ENCODE measurements around the gene DPRX. TPM values are rescaled to one million over a fixed set of nuclear protein-coding genes. Genes with fewer than 3 reads are reported as not detected.

DPRX gene
- total and polyA plus RNA-seq, 2 of the 13 experiments (the other 11 are each of a cell fraction or from before 2014, with no cell fraction given), result not detected

- Histone ChIP-seq H3K79me2 (ENCODE audit: insufficient read depth, low read length) (no peaks in the 10 kb centered on the region), H4K20me1 (ENCODE audit: insufficient read depth, low read length) (no peaks in the 10 kb centered on the region), H3K9me3 (ENCODE audit: low read length) (peaks cover 24% of the 10 kb centered on the region), H3K4me3 (replicated peaks in 1 of 3; ENCODE audit: insufficient read depth in 1 of 3, low read depth in 2 of 3, low read length in 3 of 3) (no peak overlapping the region), H2AFZ (ENCODE audit: low read length) (no peak overlapping the region), H3K4me2 (ENCODE audit: low read depth, low read length) (no peak overlapping the region), H3K9ac (ENCODE audit: insufficient read depth, low read depth, low read length) (no peak overlapping the region), H3K4me1 (ENCODE audit: insufficient read depth, low read length) (peaks cover 11% of the 10 kb centered on the region), H3K27me3 (ENCODE audit: control insufficient read depth in 1 of 2, insufficient read depth in 2 of 2, low read length in 2 of 2) (no peaks in the 10 kb centered on the region), H3K27ac (ENCODE audit: extremely low read length, insufficient read depth, low read length) (no peak overlapping the region), H3K36me3 (replicated peaks in 1 of 2; ENCODE audit: control insufficient read depth in 1 of 2, insufficient read depth in 2 of 2, low read length in 2 of 2) (no peaks in the 10 kb centered on the region)
- in situ Hi-C loops (cut with HindIII; ENCODE audit: extremely low pct_ligation_motif_present, low pct_unique_long_range_greater_than_20kb) (loop anchor here (10.0 kb wide), 1 partner anchor 55 kb away; no protein-coding TSS in a partner anchor), intact Hi-C loops (cut with micrococcal nuclease; ENCODE audit: unreplicated experiment) (loop anchor here (10.0 kb wide), 1 partner anchor 55 kb away; no protein-coding TSS in a partner anchor)
- DNase-seq (ENCODE audit: low spot score) (no peak), ATAC-seq (no peak), FAIRE-seq (no peak)
- POLR2A ChIA-PET, result no interaction called here
- no TSS peak for BruUV-seq (replicated peaks)
- CTCF ChIA-PET (ENCODE audit: low intra/inter-chr PET ratio, low total read pairs), result no interaction called here
- WGBS (ENCODE audit: low lambda C conversion rate), result 95% methylated on average over 34 of the region's 34 CpGs
- TF ChIP-seq ZNF839 (CRISPR knock-in tag; IDR thresholded peaks at IDR 0.05; ENCODE audit: borderline replicate concordance) (no peak), ZNF276 (CRISPR knock-in tag; IDR thresholded peaks at IDR 0.05; ENCODE audit: low read depth) (no peak), PHF20 (CRISPR knock-in tag; IDR thresholded peaks at IDR 0.05) (no peak), ZBED4 (CRISPR knock-in tag; IDR thresholded peaks at IDR 0.05; ENCODE audit: borderline replicate concordance) (no peak), ZBTB1 (CRISPR knock-in tag; IDR thresholded peaks at IDR 0.05; ENCODE audit: borderline replicate concordance) (no peak), GZF1 (CRISPR knock-in tag; IDR thresholded peaks at IDR 0.05) (no peak), FOXO4 (CRISPR knock-in tag; conservative IDR thresholded peaks at IDR 0.05) (no peak), IRF9 (CRISPR knock-in tag; IDR thresholded peaks at IDR 0.05; ENCODE audit: borderline replicate concordance) (no peak), ZNF607 (CRISPR knock-in tag; IDR thresholded peaks at IDR 0.05; ENCODE audit: borderline replicate concordance) (no peak), HNF4G (IDR thresholded peaks at IDR 0.05; ENCODE audit: borderline replicate concordance, low read depth, low read length) (no peak), HNF4G (CRISPR knock-in tag; IDR thresholded peaks at IDR 0.05; ENCODE audit: borderline replicate concordance, low read depth) (no peak), HMGXB4 (CRISPR knock-in tag; IDR thresholded peaks at IDR 0.05; ENCODE audit: borderline replicate concordance in 1 of 2, low read depth in 1 of 2) (no peak)
Observed at GRCh38 chr19:53649746-53650593, 18.2 kb downstream of the DPRX start.
